HG03442 (cell line): Measurements from ENCODE around the gene NCF2.

ENCODE experiments used
- ATAC-seq: cut with Tn5 transposase; IDR thresholded peaks from one replicate; pipeline ENCODE4 v1.9.1; 2021; ENCODE audit warnings: mild to moderate bottlenecking, moderate library complexity; ENCODE audit not compliant: unreplicated experiment

The NCF2 gene

GRCh38 chr1:183585038-183585437 is 5.2 kb downstream of the NCF2 start:
- ATAC-seq, result no peak

DNA sequence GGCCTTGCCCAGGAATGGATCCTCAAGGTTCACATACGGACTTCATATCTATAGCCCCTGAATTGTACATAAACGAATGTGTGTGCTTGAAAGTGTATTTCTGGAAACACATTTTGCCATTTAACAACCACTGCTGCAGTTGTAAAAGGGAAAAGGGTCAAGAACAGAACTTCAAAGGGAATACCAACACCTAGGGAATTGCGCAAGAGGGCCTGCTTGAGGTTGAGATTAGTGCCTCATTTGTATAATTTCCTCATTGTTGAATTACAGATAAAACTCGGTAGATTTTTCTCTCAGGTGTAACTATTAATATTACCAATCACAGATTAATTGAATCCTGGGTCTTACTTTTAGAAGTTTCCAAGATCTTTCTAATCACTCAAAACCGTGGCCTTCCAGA is 6.1 kb downstream of the NCF2 start:
- no peak for ATAC-seq

DNA sequence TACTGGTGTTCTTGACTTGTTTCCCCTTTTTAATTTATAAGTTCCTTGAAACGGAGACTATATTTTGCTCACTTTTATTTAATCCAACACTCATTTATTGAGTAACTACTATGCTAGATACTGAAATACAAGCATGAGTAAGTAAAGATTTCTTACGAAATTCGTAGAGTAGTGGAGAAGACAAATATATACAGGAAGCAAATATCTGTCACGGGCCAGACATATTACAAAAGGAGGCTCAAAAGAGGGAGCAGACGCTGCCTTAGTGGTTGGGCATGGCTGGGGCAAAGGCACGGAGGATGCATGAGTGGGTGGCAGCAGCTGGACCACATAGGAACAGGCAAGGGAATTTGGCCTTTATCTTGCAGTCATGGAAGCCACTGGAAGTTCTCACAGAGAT is 6.8 kb downstream of the NCF2 start:
- no peak for ATAC-seq

- no peak for ATAC-seq
Observed at GRCh38 chr1:183582021-183582713, 8.1 kb downstream of the NCF2 start.

DNA sequence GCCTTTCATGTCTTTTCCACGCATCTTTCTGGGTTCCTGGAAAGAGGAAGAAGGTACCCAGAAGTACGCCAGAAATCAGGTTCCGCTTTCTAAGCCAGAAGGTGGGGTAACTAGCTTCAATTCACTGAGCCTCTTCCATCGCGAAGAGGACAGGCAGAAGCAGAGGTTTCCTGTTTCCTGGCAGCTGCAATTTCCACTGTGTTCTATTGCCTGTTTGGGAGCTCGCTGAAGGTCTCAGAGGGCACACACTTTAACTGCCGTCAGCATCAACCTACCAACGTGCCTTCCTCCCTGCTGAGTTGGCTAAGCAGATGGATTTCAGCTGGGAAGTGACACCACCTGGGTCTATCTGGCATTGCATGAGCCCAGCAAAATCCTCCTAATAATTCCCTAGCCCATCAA is 10.0 kb downstream of the NCF2 start:
- no peak for ATAC-seq

GRCh38 chr1:183578856-183579255 is 11.4 kb downstream of the NCF2 start:
- no peak for ATAC-seq

DNA sequence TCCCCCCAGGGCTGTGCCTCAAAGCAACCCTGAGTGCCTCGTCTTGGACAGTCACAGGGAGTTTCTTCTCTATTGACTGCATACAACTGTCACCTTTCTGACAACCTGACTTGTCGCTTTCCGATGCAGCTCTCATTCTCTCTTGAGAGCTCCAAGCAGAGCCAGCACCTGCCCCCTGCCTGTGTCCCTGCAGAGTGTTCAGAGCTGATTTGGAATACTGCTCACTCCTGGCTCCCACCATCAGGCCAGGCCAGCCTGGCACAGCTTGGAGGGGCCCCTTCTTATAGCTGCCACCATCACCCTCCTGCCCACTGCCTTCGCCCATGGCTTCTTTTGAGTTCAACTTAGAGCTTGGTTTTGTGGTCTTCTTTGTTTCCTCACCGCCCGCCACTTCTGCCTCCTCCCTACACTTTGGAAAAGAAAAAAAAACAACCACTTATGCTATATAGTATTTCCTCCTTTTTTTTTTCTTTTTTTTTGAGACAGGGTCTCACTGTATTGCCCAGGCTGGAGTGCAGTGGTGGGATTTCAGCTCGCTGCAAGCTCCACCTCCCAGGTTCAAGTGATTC is 12.3 kb downstream of the NCF2 start:
- no peak for ATAC-seq

- ATAC-seq, result no peak
Observed at GRCh38 chr1:183576537-183576936, 13.7 kb downstream of the NCF2 start.

DNA sequence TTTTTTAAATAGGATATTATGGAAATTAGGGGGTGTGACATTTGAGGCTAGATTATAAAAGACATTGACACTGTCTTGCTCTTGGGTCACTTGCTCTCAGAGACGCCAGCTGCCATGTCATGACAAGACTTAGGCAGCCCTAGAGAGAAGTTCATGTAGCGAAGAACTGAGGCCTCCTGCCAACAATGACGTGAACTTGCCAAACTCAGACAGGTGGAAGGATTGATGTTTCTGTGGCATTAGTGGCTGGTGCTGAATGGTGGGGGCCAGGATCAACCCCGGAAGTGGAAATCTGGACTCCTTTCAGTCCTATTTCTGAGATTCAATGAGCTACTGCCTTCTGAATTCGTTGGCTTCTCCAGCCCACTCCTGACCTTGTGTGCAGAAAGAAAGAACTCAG is 14.7 kb downstream of the NCF2 start:
- no peak for ATAC-seq

DNA sequence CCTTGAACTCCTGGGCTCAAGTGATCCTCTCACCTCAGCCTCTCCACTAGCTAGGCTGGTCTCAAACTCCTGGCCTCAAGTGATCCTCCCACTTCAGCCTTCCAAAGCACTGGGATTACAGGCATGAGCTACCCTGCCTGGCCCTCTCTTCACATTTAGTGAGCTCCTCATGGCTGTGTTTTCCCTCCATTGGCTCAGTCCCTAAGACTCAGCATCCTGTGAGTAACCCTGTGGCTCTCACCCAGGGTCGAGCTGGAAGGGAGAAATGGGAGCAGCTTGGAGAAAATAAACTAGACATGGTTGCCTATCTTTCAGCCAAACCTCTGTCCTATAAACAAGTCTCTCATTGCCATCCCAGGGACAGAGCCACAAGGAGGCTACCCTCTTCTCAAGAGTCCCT is 17.5 kb downstream of the NCF2 start:
- ATAC-seq, result no peak

DNA sequence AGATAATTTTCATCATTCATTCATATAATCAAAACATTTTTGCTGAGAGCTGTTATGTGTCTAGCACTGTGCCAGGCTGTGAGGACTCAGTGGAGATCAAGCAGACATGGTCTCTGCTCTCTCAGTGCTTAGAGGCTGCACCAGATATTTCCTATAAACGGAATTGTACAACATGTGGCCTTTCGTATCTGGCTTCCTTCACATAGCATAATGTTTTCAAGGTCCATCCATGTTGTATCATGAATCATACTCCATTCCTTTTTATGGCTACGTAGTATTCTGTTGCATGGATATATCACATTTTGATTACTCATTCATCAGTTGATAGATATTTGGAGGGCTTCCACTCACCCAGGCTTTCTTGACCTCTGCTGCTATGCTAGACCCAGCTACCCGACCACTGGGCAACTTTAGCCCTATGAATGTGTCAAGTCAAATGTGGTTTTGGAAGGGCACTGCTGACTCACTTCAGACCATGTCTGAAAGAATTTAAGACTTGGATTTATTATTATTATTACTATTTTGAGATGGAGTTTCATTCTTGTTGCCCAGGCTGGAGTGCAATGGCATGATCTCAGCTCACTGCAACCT is 18.5 kb downstream of the NCF2 start:
- ATAC-seq, result no peak

GRCh38 chr1:183570451-183570850 is 19.8 kb downstream of the NCF2 start:
- ATAC-seq, result no peak

- ATAC-seq, result no peak
Observed at GRCh38 chr1:183569801-183570200, 20.5 kb downstream of the NCF2 start.

DNA sequence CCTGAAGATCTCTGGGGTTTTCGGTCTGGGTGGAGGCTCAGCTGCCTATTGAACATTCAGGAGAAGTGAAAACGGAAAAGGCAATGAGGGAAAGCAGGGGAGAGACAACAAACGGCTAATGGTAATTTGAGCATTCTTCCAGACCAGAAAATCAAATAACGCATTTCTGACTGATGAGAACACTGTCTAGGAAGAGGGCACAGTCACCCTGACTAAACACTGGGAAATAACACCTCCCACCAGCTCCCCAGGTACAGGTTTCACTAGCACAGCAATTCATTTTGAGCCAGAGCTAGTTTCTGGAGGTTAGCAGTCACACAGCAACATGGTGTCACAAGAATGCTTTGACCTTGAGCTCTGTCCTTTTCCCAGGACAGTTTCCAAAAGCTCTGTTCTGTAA is 21.1 kb downstream of the NCF2 start:
- ATAC-seq, result no peak

DNA sequence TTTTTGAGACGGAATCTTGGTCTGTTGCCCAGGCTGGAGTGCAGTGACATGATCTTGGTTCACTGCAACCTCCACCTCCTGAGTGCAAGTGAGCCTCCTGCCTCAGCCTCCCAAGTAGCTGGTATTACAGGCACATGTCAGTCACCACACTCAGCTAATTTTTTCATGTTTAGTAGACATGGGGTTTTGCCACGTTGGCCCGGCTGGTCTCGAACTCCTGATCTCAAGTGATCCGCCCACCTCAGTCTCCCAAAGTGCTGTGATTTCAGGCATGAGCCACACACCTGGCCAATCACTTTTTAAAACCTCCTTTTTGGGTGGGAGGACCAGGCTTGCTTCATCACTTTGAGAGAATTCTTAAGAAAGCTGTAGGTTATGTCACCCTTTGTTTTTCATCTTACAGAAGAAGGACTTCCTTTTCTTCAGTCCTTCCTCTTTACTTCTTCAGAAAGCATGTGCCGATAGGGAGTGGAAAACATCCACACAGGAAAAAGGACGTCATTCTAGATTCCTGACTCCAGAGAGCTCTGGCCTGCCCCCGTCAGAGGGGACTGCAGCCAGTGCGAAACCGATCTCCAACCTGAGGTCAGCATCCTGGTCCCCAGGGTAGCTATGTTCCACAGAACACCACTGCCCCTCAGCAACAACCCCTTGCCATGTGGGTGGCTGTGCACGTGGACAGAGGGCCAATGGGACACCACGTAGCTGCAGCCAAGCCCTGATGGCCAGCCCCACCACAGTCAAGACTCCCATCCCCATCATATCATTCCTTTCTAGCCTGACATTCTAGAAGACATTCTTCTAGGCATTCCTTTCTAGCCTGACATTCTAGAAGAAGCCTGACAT is 21.9 kb downstream of the NCF2 start:
- ATAC-seq, result no peak

- ATAC-seq, result peak; percentile 56
Observed at GRCh38 chr1:183567584-183567983, 22.7 kb downstream of the NCF2 start.

GRCh38 chr1:183566026-183566425 is 24.2 kb downstream of the NCF2 start:
- ATAC-seq, result no peak

GRCh38 chr1:183565261-183565660 is 25.0 kb downstream of the NCF2 start:
- no peak for ATAC-seq

DNA sequence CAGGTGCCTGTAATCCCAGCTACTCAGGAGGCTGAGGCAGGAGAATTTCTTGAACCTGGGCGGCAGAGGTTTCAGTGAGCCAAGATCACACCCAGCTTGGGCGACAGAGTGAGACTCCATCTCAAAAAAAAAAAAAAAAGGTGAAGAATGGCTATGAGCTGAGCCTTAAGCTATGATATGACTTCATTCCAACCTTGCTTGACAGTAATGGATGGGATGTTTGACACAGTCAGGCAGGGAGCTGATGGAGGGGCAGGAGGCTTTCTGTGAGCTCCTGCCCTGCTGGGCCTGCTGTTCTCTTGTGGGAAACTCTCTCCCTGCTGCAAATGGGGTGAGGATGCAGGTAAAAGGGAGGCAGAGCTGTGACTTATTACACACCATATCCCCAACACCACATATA is 27.6 kb downstream of the NCF2 start:
- ATAC-seq, result no peak

DNA sequence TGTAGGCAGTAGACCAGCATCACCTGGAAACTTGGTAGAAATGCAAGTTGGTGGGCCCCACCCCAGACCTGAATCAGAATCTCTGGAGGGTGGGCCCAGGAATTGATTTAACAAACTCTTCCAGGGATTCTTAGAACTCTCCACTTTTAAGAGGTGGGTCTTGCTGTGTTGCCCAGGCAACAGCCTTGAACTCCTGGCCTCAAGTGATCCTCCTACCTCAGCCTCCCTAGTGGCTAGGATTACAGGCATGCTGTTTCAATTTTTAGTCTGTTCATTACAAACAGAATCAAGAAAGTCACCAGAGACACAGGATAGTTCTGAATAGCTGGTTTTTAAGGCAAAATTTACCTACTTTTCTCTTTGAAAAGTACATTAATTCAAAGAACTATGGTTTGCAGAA is 31.2 kb downstream of the NCF2 start:
- ATAC-seq, result no peak

DNA sequence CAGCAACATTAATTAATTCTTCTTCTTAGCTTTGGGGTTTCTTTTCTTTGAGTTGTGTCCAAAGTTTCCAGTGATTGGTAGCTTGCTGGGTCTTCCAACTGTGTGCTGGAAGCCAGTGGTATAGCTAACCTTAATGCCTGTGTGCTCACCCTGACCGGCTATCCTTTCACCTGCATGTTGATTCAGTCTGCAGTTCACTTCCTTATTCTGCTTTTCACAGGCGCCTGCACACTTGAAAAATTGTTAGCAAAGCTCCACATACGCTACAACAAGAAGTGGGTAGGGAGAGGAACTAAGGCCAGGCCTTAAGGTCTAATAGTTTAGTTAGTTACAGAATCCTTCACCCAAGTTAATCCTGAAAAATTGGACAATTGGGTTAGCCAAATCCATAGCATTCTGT is 35.7 kb downstream of the NCF2 start:
- ATAC-seq, result no peak

- no peak for ATAC-seq
Observed at GRCh38 chr1:183553764-183554163, 36.5 kb downstream of the NCF2 start.
